Ovary (tissue), 9 donors: Measurements from ENCODE around the gene TGM2. TPM values are rescaled to one million over a fixed set of nuclear protein-coding genes. Genes with fewer than 3 reads are reported as not detected.

ENCODE experiments used
- DNase-seq, 5 donors: peaks; one replicate each; pipeline ENCODE4 v3.0.0-alpha.2; 2019 to 2020
- H3K27ac ChIP-seq, 2 donors: fragments of 200-600 bp; one replicate each; pipeline versions ENCODE4 v1.5.1 to v1.8.0; 2019 to 2022
- H3K27me3 ChIP-seq: fragments of 200-600 bp; one replicate; pipeline ENCODE4 v1.8.0; 2022
- H3K36me3 ChIP-seq: fragments of 200-600 bp; sonication (generic); one replicate; pipeline ENCODE4 v1.5.1; 2019
- H3K4me1 ChIP-seq: one replicate; pipeline ENCODE4 v1.8.1; 2013; ENCODE audit warnings: mild to moderate bottlenecking, moderate library complexity; ENCODE audit not compliant: insufficient read depth
- H3K4me3 ChIP-seq: fragments of 200-600 bp; sonication (generic); one replicate; pipeline ENCODE4 v1.5.1; 2017
- H3K9me3 ChIP-seq, 2 donors: fragments of 200-600 bp in 1 of 2; sonication (generic) in 1 of 2; one replicate each; pipeline versions ENCODE4 v1.5.1 to v1.8.1; 2013 to 2019; ENCODE audit warnings: mild to moderate bottlenecking in 1 of 2, moderate library complexity in 1 of 2
- CTCF ChIP-seq, 3 donors: fragments of 450-650 bp in 2 of 3; fragments of 200-600 bp in 1 of 3; IDR thresholded peaks; one replicate each; pipeline versions ENCODE4 v1.5.1 to v1.8.0; 2016 to 2022; ENCODE audit warnings: antibody characterized with exemption in 3 of 3, mild to moderate bottlenecking in 1 of 3
- EP300 ChIP-seq: sonication (generic); formaldehyde crosslinking; IDR thresholded peaks from one replicate; pipeline ENCODE4 v1.6.1; 2017; ENCODE audit warnings: antibody characterized with exemption
- POLR2A ChIP-seq: fragments of 450-650 bp; IDR thresholded peaks from one replicate; pipeline ENCODE4 v1.6.1; 2017; ENCODE audit warnings: antibody characterized with exemption, mild to moderate bottlenecking, moderate library complexity
- WGBS, 3 donors: extraction: QIAGEN DNeasy Blood & Tissue Kit in 1 of 3; methylation state at CpG; one replicate each; pipeline versions ENCODE4 v1.1.5 to v1.1.7; 2013 to 2017; 5-methylcytosine and 5-hydroxymethylcytosine counted together
- intact Hi-C, 4 donors: fragments of 100-400 bp; cut with DNase I; formaldehyde crosslinking; loops; one replicate each; pipeline versions ENCODE4 v1.11.0 to v1.15.1; 2022 to 2023
- polyA plus RNA-seq, 2 donors: library from polyadenylated mRNA; stranded (reverse); fragments of 200-250 nt in 1 of 2; fragments of 350-450 nt in 1 of 2; fragmentation: Illumina TruSeq in 1 of 2; extraction: RNeasy Lipid Tissue Mini Kit (QIAGEN cat#74804) in 1 of 2; gene quantifications; one replicate each; pipeline ENCODE4 v1.2.3, GENCODE V29; 2013 to 2014
- total RNA-seq, 7 donors: library from RNA; depleted of rRNA in 2 of 7; stranded (reverse); fragments of >200 nt in 2 of 7; fragmentation: NEBNext Ultra II Directional in 3 of 7; extraction: Animal tissue kit (Norgen Biotek cat#: 25700) in 3 of 7; gene quantifications; one replicate each; pipeline versions ENCODE4 v1.1.0 to v1.2.4, GENCODE V29; 2016 to 2023
- donor health status: DM: no; HTN: no; CAD: no; lungs with moderate emphysema.
- donor health status: DM: no; HTN: no; CAD: no.
- donor health status: Bipolar disorder and iron deficiency.
- donor health status: DM: yes; HTN: yes; CAD: no.
- donor health status: DM: no; HTN: no; CAD: no.
- donor health status: DM: yes; HTN: yes; CAD: no.

The TGM2 gene
- total and polyA plus RNA-seq, 9 donors: 15.0 to 320 (median 52.8) TPM

- Histone ChIP-seq H3K4me3 (no peak overlapping the region), H3K36me3 (no peaks in the 10 kb centered on the region), H3K27ac (no peak overlapping the region), H3K9me3 (no peaks in the 10 kb centered on the region), H3K27me3 (no peaks in the 10 kb centered on the region), H3K4me1 (peaks cover 13% of the 10 kb centered on the region)
- WGBS, 3 donors: 73 to 80% (median 77%) methylated on average over 15 of the region's 15 CpGs
- TF ChIP-seq EP300 (no peak), CTCF (IDR thresholded peaks at IDR 0.05) (no peak), POLR2A (no peak)
- intact Hi-C loops: no loop called here
- no peak for DNase-seq
Observed at GRCh38 chr20:38162878-38163875, 1.9 kb downstream of the TGM2 start.

GRCh38 chr20:38162149-38162548 lies 2.9 kb downstream of the TGM2 start:
- Histone ChIP-seq H3K27ac (no peak overlapping the region), H3K27me3 (no peaks in the 10 kb centered on the region), H3K4me3 (no peak overlapping the region), H3K9me3 (no peaks in the 10 kb centered on the region), H3K36me3 (no peaks in the 10 kb centered on the region), H3K4me1 (peaks cover 13% of the 10 kb centered on the region)
- DNase-seq: no peak
- TF ChIP-seq EP300: no peak
- no peak for TF ChIP-seq POLR2A
- no peak for TF ChIP-seq CTCF (IDR thresholded peaks at IDR 0.05)
- intact Hi-C loops: no loop called here
- whole genome bisulfite sequencing, 3 donors: 78 to 86% (median 82%) methylated on average over 2 of the region's 2 CpGs

GRCh38 chr20:38161412-38161774 lies 3.7 kb downstream of the TGM2 start:
- DNase-seq: no peak
- H3K27me3 ChIP-seq: no peaks in the 10 kb centered on the region
- H3K4me1 ChIP-seq: peaks cover 13% of the 10 kb centered on the region
- no peak overlapping the region for H3K27ac ChIP-seq
- H3K9me3 ChIP-seq: no peaks in the 10 kb centered on the region
- TF ChIP-seq POLR2A (no peak), EP300 (no peak), CTCF (IDR thresholded peaks at IDR 0.05) (no peak)
- WGBS, 3 donors: 95 to 98% (median 97%) methylated on average over 14 of the region's 14 CpGs
- no peak overlapping the region for H3K4me3 ChIP-seq
- intact Hi-C loops: no loop called here
- no peaks in the 10 kb centered on the region for H3K36me3 ChIP-seq

- no peak overlapping the region for H3K4me3 ChIP-seq
- TF ChIP-seq CTCF (IDR thresholded peaks at IDR 0.05) (no peak), EP300 (no peak), POLR2A (no peak)
- H3K27me3 ChIP-seq: no peaks in the 10 kb centered on the region
- no peaks in the 10 kb centered on the region for H3K9me3 ChIP-seq
- H3K36me3 ChIP-seq: no peaks in the 10 kb centered on the region
- intact Hi-C loops: loop anchor here in 1 of 4 donors (10.0 kb wide), 1 partner anchor 85 kb away; no protein-coding TSS in a partner anchor
- peaks cover 5% of the 10 kb centered on the region for H3K4me1 ChIP-seq
- no peak overlapping the region for H3K27ac ChIP-seq
- no peak for DNase-seq
- WGBS, 3 donors: 81 to 87% (median 86%) methylated on average over 7 of the region's 7 CpGs
Observed at GRCh38 chr20:38159957-38160756, 4.9 kb downstream of the TGM2 start.
